NB4 (cell line): ENCODE data around the gene RGS6.

ENCODE experiments used
- CTCF ChIP-seq: IDR thresholded peaks from one replicate; pipeline ENCODE4 v1.5.1; 2012; ENCODE audit warnings: low read depth, low read length
- MAX ChIP-seq: IDR thresholded peaks from 2 replicates; pipeline ENCODE4 v1.6.1; 2011; ENCODE audit warnings: low read depth, low read length
- MYC ChIP-seq: IDR thresholded peaks from 2 replicates; pipeline ENCODE4 v1.6.1; 2011; ENCODE audit warnings: low read depth, low read length
- POLR2A ChIP-seq: IDR thresholded peaks from 2 replicates; pipeline ENCODE4 v1.6.1; 2011; ENCODE audit warnings: mild to moderate bottlenecking; ENCODE audit not compliant: insufficient read length; ENCODE audit errors: extremely low read depth

GRCh38 chr14:72408020-72408419 lies 475.8 kb downstream of the RGS6 start:
- TF ChIP-seq POLR2A (no peak), CTCF (no peak), MAX (no peak), MYC (no peak)
